Adrenal gland (tissue), 5 donors: Measurements from ENCODE around the gene FXR2.

Source experiments
- CTCF ChIP-seq, 6 experiments: fragments of 450-650 bp in 4 of 6; fragments of 200-600 bp in 2 of 6; sonication (generic) in 1 of 6; IDR thresholded peaks; 1 replicate in 5 of 6; 2 replicates in 1 of 6; pipeline versions ENCODE4 v1.5.1 to v1.8.0; 2016 to 2021; ENCODE audit warnings: antibody characterized with exemption in 6 of 6, mild to moderate bottlenecking in 2 of 6, moderate library complexity in 1 of 6
- POLR2A ChIP-seq, 2 donors: fragments of 450-650 bp; IDR thresholded peaks; one replicate each; pipeline ENCODE4 v1.6.1; 2017; ENCODE audit warnings: antibody characterized with exemption in 2 of 2, mild to moderate bottlenecking in 2 of 2, moderate library complexity in 1 of 2
- donor health status: DM: no; HTN: no; CAD: no.

DNA sequence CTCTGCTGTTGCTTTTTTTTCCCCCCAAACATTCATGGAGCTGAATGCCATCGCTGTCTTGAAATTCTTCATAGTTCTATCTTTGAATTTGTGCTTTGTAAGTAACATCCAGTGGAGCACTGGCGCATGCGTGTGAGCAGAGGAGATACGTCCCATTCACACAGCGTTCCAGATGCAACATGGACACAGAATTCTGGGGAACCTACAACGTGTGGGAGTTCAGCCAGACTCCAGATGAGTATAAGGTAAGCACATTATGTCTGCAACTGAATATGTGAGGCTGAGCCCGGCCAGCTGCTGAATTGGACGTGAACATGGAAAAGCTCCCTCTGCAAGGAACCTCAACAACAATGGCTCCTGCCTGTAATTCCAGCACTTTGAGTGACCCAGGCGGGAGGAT is 31.8 kb upstream of the FXR2 start:
- no peak for TF ChIP-seq CTCF (IDR thresholded peaks at IDR 0.05)
- no peak for TF ChIP-seq POLR2A (IDR thresholded peaks at IDR 0.05)
